ENCODE data around the gene OSTN.
"Not testable (repeated sequence)": the region's sequence is repeated elsewhere in the genome, so short reads cannot be mapped to it uniquely, and the experiment has no call there.

OSTN gene

DNA sequence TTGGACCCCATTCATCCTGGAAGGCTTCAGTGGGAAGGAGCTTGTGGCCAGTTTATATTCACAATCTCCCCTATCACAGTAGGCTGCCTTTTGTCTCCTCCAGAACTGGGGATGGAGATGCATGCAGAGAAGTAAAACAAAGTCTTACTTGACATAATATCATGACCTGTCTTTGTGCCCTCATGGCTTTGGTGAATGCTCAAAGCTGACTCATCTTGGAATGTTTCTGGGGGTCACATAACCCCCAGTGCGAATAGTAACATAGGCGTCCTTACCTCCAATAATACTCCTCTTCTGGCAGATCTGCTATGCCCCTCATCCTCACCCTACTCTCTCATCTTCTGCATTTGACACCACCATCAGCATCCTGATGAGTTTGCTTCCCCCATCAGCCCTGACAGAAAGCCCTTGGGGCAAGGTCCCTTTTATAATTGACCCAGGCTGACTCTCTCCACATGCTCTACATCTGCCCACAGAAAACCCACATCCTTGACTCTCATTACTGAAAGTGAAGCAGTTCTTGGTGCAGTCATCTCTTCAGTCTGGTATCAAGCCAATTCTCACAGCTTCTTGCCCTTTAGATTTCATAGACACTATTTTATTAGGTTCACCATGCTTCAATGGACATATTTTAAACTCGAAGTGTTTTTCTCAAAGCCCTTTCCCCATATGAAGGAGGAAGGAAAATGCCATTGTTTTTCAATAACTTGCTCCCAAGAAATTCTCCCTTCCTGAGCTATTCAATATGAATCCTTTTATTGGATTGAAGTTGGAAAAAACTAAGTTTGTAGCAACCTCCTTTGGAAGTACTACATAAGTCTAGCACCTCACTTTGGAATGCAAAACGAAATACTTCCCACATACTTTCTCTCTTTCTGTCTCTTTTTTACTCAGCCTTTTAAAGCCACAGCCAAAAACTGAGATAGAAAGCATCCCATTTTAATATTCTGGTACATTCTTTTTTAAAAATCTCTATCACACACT lies 36.6 kb downstream of the OSTN start:
- DNase-seq = no peak

DNA sequence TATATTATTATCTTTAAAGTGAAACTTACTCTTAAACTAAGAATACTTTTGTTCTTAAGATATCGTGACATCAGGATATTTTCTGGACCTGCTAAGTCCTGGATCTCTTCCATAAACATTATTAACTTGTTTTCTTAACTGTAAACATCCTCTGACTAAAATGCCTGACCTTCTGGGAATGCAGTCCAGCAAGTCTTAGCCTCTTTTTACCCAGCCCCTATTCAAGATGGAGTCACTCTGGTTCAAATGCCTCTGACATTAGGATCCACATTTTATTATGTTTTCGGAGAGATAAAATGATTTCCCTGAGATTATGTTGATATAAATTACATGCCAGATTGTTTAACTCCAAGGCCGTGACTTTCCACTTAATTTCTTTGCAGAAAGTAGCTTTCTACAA lies 37.6 kb downstream of the OSTN start:
- DNase-seq = no peak

DNA sequence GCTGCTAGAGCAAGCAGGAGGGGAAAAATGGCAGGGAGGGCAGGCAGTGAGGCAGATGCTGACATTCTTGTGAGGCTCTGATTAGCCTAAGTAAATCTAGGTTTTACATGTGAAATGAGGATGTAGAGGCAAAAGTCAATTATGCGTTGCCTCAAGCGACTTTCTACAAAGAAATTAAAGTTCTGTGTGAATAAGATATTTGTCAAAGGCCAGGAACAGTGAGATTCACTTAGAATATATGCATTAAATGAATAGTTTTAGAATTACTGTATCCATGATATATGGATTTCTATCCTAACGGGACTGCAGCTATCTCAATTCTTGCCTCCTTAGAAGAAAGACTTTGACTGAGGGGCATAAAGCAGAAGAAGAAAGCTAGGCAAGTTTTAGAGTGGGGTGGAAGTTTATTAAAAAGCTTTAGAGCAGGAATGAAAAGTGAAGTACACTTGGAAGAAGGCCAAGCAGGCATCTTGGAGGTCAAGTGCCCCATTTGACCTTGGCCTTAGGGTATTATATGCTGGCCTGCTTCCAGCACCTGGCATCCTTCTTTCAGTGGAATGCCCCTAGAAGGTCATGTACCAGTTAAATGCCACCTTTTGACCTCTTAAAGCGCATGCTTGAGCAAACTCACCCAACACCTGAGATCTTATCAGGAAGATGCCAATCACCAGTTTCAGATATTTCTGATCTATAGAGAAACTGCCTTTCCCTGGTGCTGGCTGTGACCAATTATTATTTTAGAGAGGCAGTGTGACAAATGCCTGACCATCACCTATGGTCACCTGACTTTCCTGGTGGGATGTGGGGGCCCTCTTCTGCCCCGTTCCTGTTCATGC lies 38.2 kb downstream of the OSTN start:
- DNase-seq = no peak

DNA sequence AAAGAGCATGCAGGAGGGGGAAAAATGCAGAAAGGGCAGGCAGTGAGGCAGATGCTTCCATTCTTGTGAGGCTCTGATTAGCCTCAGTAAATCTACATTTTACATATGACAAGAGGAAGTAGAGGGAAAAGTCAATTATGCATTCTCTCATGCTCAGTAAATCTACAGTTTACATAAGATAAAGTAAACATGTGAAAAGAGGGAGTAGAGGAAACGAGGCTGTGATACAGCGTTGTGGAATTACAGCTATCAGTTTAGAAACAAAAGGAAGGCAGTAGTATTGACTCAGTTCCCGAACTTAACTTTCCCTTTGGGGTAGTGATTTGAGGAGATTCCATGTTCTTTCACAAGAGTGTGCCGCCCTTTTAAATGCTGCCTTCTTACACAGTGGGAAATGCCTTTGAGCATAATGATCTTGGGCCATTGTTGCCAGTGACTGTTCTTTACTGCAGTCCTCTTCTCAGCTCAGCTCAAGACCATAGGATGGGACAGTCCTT lies 39.3 kb downstream of the OSTN start:
- peak; percentile 39 for DNase-seq

DNA sequence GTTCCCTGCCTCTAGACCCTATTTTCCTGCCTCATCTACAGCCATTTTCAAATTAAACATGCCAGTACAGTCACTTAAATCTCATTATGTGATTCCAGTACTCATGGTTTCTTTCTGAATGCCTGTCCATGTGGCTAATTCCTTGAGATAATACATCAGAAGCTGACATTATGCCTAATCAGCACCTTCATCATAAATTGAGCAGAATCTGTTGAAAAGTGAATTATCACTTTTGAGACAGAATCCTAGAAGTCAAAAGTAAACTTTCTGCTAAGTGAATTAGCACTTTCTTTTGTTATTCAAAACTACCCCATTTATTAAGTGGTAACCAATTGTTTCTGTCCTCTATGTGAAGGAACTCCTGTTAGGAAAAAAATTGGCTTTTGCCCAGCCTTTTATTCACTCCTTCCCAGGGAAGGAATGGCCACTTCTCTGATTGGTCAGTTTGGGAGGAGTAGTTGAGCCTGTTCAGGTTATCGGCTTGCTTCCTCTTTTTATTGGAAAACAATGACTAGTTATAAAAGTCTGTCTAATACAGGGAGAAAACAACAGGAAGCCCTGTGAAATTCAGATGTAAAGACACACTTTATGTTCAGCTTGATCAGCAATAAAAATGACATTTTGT lies 40.5 kb downstream of the OSTN start:
- DNase-seq = no peak

DNA sequence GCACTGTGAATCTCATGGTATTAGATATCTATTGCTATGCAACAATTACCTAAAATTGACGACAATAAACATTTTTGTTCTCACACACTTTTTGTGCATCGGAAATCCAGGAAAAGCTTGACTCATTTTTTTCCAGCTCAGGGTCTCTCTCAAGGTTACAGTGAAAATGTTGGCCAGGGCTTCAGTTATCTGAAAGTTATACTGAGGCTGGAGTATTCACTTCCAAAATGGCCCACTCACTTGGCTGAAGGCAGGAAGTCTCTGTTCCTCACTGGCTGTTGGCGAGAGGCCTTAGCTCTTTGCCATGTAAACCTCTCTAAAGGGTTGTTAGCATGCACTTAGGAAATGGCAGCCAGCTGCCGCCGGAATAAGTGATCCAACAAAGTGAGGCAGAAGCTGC lies 41.4 kb downstream of the OSTN start:
- DNase-seq = no peak

DNA sequence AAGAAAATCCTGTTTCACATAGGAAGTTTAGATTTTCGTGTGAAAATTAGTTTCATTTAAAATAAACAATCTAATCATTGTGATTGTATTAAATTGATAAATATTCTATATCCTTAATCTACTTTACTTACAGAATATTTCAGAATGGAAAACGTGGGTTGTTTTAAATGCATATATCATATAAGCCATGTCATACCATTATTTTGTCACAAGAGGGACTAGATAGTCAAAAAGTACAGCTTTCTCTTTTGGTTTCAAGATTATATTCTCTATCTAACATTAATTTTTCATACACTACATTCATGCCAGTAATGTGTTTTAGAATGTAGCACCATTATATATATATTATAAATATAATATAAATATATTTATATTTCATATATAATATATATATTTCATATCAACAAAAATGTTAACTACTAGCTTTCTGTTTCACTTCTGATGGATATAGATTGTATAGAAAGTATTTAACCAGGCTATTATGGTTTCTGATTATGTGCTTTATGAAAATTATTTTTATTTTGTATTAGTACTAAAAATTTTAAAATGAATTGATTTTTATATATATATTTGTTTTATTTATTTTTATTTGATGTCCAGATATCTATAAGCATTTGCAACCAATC lies 45.3 kb downstream of the OSTN start:
- DNase-seq = peak; percentile 37

DNA sequence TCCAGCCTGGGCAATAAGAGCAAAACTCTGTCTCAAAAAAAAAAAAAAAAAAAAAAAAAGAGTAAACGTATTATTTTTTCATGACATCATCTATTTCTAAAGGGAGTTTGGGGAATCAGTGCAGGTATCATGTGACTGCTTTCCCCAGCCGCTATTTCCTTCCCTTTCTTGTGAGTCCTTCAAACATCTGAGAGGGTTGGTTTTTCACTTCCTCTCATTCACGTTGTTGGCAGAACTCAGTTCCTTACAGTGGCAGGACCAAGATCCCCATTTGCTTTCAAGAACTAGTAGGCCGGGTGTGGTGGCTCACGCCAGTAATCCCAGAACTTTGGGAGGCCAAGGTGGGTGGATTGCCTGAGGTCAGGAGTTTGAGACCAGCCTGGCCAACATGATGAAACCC lies 47.0 kb downstream of the OSTN start:
- not testable (repeated sequence) for DNase-seq

DNA sequence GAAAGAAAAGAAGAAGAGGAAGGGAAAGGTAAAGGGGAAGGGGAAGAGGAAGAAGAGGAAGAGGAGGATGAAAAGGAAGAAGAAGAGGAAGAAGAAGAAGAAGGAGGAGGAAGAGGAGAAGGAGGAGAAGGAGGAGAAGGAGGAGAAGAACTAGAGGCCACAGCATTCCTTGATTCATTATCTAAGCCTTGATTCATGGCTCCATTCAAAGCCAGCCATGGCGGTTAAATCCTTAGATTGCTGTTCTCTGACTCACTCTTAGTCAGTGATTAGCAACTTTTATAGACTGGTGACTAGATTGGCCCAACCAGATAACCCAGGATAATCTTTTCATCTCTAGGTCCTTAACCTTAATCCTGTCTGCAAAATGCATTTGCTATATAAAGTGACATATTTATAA lies 47.6 kb downstream of the OSTN start:
- DNase-seq = peak; percentile 3

DNA sequence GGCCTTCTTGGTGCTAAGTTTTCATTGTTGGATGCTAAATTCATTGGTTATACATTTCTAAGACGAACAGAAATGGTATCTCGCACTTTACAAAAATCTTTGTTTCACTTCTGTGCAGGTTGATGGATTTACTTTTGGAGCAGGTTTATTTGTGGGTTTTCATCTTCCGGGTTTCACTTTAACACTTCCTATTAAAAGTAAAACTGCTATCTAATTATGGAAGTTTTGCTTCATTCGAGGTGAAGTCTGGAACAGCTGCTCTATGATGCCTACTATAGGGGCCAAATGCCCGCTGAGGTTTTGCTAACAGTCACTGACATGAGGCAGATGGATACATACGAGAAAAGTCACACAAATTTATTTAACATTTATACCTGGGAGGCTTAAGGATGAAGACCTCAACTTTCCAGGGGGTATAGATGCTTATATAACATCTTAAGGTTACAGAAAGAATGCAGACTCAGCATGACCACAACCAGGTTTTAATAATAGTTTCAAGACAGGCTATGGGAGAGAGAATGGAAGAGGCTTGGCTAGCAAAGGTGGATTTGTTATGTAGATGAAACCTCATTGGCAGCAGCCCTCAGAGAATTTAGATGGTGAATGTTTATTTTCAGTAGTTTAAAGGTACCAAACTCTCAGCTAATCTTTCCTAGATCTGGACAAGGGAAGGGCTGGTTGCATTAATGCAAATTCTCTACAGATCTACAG lies 54.2 kb downstream of the OSTN start:
- DNase-seq = no peak

DNA sequence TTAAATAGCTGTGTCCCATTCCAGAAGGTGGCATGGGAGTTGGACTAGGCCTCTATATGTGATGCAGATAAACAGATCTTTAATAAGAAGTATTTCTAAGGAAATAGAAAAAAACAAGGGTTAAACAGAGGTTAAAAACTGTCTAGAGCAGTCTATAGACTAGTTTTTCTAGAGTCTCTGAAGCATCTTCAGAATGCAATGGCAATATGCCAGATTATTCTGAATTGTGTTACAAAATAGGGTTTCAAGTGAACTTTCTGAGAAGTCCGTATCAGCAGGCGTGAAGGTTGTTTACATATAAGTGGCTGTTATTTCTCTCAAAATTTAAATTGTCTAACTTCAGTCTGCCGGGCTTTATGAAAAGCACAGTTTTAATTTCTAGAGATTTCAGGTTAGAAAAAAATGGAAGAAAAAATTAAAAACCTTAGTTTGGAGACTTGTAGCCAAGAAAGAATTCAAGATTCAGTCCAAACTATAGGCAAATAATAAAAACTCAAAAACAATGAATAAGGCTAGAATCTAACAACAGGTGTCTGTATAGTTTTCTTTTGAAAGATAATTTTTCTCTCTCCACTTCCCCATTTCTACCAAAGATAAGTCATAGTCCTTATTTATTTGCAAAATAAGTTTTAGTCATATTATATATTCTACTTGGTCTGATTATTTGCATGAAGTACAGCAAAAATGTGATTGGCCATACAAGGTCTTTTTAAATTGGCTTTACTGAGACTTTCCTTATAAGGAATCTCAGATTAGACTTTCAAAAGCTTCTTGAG lies 55.2 kb downstream of the OSTN start:
- no peak for DNase-seq

DNA sequence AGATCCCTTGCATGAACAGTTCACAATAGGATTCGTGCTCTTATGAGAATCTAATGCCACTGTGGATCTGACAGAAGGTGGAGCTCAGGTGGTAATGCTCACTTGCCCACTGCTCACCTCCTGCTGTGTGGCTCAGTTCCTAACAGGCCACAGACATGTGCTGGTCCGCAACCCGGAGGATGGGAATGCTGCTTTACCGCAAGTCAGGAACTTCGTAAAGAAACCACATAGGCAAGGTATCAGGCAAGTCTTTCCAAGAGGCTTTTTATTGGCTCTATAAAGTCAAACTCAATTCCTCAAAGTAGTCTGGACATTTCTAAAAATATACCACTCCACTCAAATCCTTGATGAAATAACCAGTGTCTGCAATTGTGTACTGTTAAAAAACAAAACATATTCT lies 56.1 kb downstream of the OSTN start:
- no peak for DNase-seq

DNA sequence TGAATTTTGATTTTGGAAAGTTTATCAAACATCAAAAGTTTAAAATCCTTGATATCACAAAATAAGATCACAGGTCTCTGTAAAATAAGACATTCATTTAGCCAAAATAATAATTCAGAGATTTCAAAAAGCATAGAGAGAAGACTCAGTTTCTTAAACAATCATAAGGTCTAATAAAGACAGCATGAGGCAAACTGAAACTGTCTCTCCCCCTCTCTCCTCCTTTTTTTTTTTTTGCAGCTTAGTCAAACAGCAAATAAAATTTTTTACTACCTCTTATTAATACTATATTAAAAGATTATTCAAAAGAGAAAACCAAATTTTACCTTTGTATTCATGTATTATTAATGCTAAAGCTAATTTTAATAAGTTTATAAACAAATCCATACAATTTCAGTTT lies 57.4 kb downstream of the OSTN start:
- DNase-seq = no peak

DNA sequence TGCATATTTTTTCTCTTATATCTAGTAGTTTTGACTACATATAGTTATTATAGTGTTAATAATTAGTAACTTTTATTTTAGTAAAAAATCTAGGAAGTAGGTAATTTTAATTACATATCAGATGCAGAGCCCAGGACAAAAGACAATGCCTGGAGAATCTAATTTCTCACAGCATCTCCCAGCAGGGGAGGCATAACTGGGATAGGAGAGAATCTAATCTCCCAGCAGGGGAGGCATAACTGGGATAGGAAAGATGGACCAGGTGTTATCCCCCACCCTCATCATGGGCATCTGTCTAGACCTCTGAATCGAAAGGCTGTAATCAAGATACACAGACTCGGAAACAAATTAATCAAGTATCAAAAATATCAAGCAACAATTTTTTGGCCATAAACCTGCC lies 58.2 kb downstream of the OSTN start:
- no peak for DNase-seq

DNA sequence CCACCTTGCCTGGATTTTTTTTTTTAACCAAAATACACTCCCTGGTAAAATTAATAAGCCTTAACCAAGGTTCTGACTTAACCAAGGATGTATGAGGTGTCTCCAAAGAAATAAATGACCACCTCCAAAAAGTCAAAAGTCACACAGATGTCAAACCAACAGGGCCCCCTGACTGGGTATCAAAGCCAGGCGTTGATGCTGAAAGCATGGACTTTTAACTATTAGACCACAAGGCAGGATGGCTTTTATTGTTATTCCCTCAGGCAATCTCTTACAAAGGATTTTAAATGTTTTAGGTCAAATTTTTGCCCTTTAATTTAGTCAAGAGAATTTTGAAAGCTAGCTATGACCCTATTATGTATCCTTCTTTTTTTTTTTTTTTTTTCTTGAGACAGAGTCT lies 60.4 kb downstream of the OSTN start:
- DNase-seq = no peak

DNA sequence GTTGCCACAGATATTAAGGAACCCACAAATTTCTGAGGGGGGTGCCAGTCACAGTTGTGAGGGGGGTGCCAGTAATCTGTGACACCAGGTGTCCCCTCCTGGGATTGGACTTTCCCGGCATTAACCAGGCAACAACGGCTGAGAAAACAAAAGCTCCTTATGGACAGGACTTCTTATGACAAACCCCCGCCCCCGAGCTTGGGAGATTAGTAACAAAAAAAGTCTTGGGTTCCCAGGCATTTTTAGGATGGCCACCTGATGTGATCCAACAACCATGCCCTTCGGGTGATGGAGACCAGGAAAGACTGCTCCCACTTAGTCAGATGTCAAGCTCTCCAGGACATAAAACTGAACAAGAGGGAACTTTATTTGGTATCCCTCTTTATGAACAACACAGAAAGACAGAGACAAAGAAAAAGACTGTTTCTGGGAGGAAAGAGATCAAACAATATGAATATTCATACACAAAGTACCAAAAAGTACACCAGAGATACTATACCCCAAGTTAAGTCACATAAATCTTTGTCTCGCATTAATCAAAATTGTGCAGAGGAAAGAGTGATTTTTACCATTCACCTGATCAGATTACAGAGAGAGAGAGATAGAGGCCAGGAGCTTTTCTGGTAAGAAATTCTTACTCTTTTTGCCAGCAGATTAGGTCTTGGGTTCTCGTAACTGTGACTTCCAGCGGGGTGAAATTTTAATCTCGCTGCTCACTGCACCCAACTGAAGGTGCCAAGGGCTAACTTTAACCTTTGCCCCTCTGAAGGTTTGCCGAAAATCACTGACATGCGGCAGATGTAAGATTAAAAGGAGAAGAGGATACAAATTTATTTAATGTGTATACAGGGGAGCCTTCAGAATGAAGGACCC lies 61.6 kb downstream of the OSTN start:
- no peak for DNase-seq

DNA sequence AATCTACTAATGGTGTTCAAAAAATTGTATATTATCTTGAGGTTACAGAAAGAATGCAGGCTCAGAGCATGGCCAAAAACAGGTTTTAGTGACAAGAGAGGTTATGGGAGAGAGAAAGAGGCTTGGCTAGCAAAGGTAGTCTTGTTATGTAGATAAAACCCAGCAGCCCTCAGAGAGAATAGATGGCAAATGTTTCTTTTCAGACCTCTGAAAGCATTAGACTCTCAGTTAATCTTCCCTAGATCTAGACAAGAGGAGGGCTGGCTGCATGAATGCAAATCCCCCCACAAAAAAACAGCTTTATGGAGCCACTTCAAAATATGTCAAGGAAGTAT lies 62.2 kb downstream of the OSTN start:
- DNase-seq = no peak

DNA sequence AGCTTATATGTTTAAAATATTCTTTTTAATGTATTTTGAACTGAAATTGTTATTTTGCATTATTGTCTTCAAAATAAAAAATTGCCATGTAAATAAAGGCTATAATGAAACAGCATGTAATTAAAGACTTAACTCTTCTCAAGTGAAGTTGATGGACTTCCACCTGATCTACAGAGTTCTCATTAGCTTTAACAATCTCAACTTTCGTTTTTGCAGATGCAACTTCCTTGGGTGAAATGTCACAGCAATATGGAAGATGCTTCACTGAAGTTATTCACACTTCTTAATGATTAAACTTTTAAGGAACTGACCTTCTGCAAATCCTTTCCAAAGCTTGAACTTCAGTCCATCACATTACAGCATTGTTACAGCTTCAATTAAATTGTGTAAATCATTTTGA lies 63.6 kb downstream of the OSTN start:
- DNase-seq = no peak

DNA sequence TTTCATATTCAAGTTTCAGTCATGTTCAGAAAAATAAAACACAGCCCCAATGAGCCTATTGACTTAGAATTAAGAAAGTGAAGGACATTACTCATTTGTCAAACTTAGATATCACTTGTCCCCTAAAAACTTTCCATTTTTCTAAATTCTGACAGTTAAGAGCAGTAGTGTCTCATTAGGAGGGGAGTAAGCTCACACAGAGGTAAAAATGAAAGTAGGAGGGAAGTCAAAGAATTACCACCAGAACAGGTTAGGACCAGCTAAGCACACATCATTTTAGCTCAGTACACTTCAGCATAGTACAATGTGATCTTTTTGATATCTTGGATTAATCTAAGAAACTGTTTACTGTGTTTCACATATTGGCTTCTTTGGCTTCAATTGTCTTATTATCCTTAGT lies 64.3 kb downstream of the OSTN start:
- no peak for DNase-seq

DNA sequence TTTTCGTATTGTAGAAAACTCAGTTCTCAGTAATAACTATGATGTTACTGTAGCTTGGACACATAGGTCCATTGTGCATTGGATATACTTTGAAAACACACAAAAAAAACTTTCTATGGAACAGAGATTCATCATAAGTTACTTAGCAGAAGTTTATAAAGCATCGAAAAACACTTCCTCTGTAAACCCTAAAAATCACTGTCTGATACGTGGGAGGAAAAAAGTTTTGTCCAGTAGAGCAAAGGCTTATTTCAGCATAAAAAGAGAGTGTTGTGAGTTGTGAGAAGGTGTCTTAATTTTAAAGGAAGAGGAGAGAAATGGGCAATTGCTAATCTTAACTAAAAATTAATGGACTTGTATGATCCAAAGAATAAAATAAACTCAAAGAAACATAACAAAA lies 64.8 kb downstream of the OSTN start:
- DNase-seq = no peak

DNA sequence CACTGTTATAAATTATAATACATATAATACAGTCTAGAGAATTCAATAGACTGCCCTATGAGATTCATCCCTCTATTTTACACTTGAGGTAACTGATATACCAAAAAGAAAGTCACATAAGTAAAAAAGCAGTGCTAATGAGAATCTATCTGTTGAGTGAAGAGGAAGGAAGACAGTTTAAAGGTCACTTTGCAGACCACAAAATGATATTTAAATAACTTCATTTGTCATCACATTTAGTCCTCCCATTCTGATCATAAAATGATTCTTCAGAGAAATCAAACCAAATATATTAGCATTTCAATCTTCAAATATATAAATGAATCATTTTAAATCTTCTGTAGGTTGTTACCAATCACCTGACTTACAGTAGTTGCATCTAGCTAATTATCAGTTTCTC lies 69.7 kb downstream of the OSTN start:
- no peak for DNase-seq

Data from DMS53 (cell line).